DMS79 (cell line): ENCODE results near the gene FXYD4.
"Not testable (repeated sequence)": the region's sequence is repeated elsewhere in the genome, so short reads cannot be mapped to it uniquely, and the experiment has no call there.

ENCODE experiments used
- DNase-seq: peaks from one replicate; lab custom pipeline; 2025; lab: John Stamatoyannopoulos, UW

Gene FXYD4

DNA sequence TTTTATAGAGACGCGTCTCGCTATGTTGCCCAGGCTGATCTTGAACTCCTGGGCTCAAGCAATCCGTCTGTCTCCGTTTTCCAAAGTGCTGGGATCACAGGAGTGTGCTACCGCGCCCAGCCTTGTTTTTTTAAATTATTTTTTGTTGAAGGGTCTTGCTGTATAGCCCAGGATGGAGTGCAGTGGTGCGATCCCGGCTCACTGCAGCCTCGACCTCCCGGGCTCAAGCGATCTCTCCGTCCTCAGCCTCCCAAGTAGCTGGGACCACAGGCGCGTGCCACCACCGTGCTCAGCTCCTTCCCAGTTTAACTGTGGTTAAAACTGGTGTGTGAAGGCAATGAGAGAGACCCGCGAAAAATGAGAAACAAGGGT is 48.5 kb downstream of the FXYD4 start:
- DNase-seq = no peak

GRCh38 chr10:43420369-43421200 is 49.1 kb downstream of the FXYD4 start:
- peak; percentile 38 for DNase-seq

DNA sequence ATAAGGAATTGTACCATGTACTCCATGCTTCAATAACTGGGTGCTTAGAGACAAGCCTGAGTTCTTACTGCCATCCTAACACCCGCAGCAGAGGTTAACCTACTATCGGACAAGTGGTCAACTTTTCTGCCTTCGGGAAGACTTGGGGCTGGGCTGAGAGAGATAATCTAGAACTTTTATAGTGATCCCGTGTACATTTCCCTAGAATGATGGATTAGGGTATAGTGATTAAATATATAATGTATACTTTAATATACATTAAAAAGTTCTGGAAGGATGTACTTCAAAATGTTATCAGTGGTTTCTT is 49.7 kb downstream of the FXYD4 start:
- DNase-seq = no peak

GRCh38 chr10:43421519-43421918 is 50.1 kb downstream of the FXYD4 start:
- no peak for DNase-seq

DNA sequence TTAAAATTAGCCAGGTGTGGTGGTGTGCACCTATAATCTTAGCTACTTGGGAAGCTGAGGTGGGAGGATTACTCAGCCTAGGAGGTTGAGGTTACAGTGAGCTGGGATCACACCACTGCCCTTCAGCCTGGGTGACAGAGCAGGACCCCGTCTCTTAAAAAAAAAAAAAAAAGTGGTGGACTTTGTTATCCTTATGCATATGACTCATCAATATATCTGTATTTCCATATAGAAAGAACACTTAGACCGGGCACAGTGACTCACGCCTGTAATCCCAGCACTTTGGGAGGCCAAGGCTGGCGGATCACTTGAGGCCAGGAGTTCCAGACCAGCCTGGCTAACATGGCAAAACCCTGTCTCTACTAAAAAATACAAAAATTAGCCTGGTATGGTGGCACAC is 50.5 kb downstream of the FXYD4 start:
- not testable (repeated sequence) for DNase-seq

DNA sequence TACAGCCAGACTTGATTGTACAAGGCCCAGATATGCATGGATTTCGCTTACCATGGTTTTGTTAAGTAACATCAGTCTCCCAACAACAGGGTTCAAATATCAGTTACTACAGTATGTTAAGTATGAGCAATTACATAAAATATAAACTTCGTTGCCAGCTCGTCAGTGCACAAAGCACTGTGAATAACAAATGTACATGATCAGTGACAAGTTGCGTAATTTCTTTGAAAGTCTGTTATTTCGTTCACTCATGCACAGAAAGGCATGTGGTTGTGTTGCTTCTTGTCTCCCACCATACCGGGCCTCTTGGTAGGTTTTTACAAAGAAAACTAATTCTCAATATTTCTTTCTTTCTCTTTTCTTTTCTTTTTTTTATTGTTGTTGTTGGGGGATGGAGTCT is 53.0 kb downstream of the FXYD4 start:
- no peak for DNase-seq
